K562 (cell line): Measurements from ENCODE around the gene CFAP157. TPM values are rescaled to one million over a fixed set of nuclear protein-coding genes. Genes with fewer than 3 reads are reported as not detected.

Source experiments
- ATAC-seq: fragments of 200-7000 bp; cut with Tn5 transposase; 3 replicates; pipeline ENCODE4 v1.9.1; 2020; ENCODE audit warnings: moderate library complexity
- BruUV-seq: library from RNA; stranded (reverse); fragments of 400-500 nt; replicated peaks from 2 replicates; lab custom pipeline; 2021; lab: Mats Ljungman, UMichigan
- CTCF ChIA-PET: fragments of 300-600 bp; formaldehyde crosslinking; extraction: SDS; loops from one replicate; lab custom pipeline; 2021; ENCODE audit warnings: low intra/inter-chr PET ratio; lab: Yijun Ruan, JAX
- POLR2A ChIA-PET: fragments of 300-600, 350-650 bp; sonication (Branson Sonifier 250); formaldehyde crosslinking; extraction: SDS; loops from one replicate; lab custom pipeline; 2021; ENCODE audit warnings: antibody characterized with exemption, inconsistent platforms; lab: Yijun Ruan, JAX
- DNase-seq, 4 experiments: peaks; one replicate each; pipeline versions ENCODE4 v3.0.0 to v3.0.0-alpha.2; 2011 to 2018; ENCODE audit warnings: low spot score in 3 of 4, mixed read lengths in 3 of 4; ENCODE audit errors: extremely low read depth in 1 of 4
- FAIRE-seq: peaks from 2 replicates; lab custom pipeline; 2011; peaks lifted over from hg19 to GRCh38; lab: Jason Lieb, UNC
- H2AFZ ChIP-seq: 2 replicates; pipeline ENCODE4 v1.6.0; 2011; ENCODE audit warnings: low read depth, low read length, control low read depth, inconsistent platforms
- H3K27ac ChIP-seq: fragments of 200-600 bp; 3 replicates; pipeline ENCODE4 v1.8.0; 2011; ENCODE audit warnings: low read depth, mild to moderate bottlenecking, control low read depth, inconsistent platforms, low read length, moderate library complexity, mixed read lengths; ENCODE audit errors: extremely low read depth
- H3K27me3 ChIP-seq, 2 experiments: fragments of 300-600 bp in 1 of 2; 2 replicates in 1 of 2; 3 replicates in 1 of 2; pipeline versions ENCODE4 v1.6.0 to v1.8.0; 2011; ENCODE audit warnings: inconsistent platforms in 2 of 2, low read length in 2 of 2, mild to moderate bottlenecking in 1 of 2, mixed read lengths in 1 of 2, moderate library complexity in 1 of 2; ENCODE audit not compliant: control insufficient read depth in 2 of 2, insufficient read depth in 2 of 2
- H3K36me3 ChIP-seq: fragments of 300-600 bp; 3 replicates; pipeline ENCODE4 v1.8.0; 2011; ENCODE audit warnings: mild to moderate bottlenecking, low read length, inconsistent platforms; ENCODE audit not compliant: control insufficient read depth, insufficient read depth
- H3K4me1 ChIP-seq, 2 experiments: fragments of 200-600 bp in 1 of 2; replicated peaks in 1 of 2; 2 replicates in 1 of 2; 3 replicates in 1 of 2; pipeline versions ENCODE4 v1.5.1 to v1.8.0; 2011; ENCODE audit warnings: inconsistent platforms in 2 of 2, low read length in 2 of 2, mild to moderate bottlenecking in 1 of 2, mixed read lengths in 1 of 2, moderate library complexity in 1 of 2; ENCODE audit not compliant: control insufficient read depth in 2 of 2, insufficient read depth in 2 of 2
- H3K4me2 ChIP-seq: 2 replicates; pipeline ENCODE4 v1.6.1; 2011; ENCODE audit warnings: low read length, control low read depth, inconsistent platforms, mixed read lengths; ENCODE audit not compliant: insufficient read depth
- H3K4me3 ChIP-seq: fragments of 200-600 bp; sonication (generic), shearing (Covaris generic); 2 replicates; pipeline ENCODE4 v1.5.1; 2016; ENCODE audit warnings: control low read depth, inconsistent platforms
- H3K79me2 ChIP-seq: fragments of 200-600 bp; 3 replicates; pipeline ENCODE4 v1.8.0; 2011; ENCODE audit warnings: low read length, inconsistent platforms; ENCODE audit not compliant: control insufficient read depth, insufficient read depth
- H3K9ac ChIP-seq, 2 experiments: 2 replicates each; pipeline versions ENCODE4 v1.6.0 to v1.6.1; 2011; ENCODE audit warnings: low read depth in 2 of 2, low read length in 2 of 2, control low read depth in 1 of 2, inconsistent platforms in 1 of 2, mild to moderate bottlenecking in 1 of 2, mixed read lengths in 1 of 2; ENCODE audit not compliant: insufficient read depth in 1 of 2
- H3K9me1 ChIP-seq: one replicate; pipeline ENCODE4 v1.6.0; 2011; ENCODE audit warnings: inconsistent platforms, mild to moderate bottlenecking, low read length, moderate library complexity; ENCODE audit not compliant: control insufficient read depth, insufficient read depth
- H3K9me3 ChIP-seq: replicated peaks from 2 replicates; pipeline ENCODE4 v1.5.1; 2011; ENCODE audit warnings: low read depth, low read length, inconsistent platforms; ENCODE audit not compliant: control insufficient read depth, insufficient read depth
- H4K20me1 ChIP-seq: replicated peaks from 2 replicates; pipeline ENCODE4 v1.6.1; 2011; ENCODE audit warnings: low read length, inconsistent platforms, mixed read lengths; ENCODE audit not compliant: control insufficient read depth, insufficient read depth
- C11orf30 ChIP-seq: fragments of 450-650 bp; IDR thresholded peaks from 2 replicates; pipeline ENCODE4 v1.6.1; 2016; ENCODE audit warnings: low read depth, mild to moderate bottlenecking
- CHD1 ChIP-seq: fragments of 200-600 bp; sonication (generic); IDR thresholded peaks from one replicate; pipeline ENCODE4 v1.6.1; 2012; ENCODE audit warnings: mild to moderate bottlenecking, moderate library complexity, low read length, inconsistent platforms
- E2F6 ChIP-seq, 2 experiments: IDR thresholded peaks; 2 replicates each; pipeline ENCODE4 v1.6.1; 2011; ENCODE audit warnings: borderline replicate concordance in 1 of 2, control low read depth in 1 of 2, low read depth in 1 of 2, low read length in 1 of 2, mild to moderate bottlenecking in 1 of 2, mixed read lengths in 1 of 2, moderate library complexity in 1 of 2; ENCODE audit not compliant: insufficient read depth in 1 of 2, insufficient read length in 1 of 2, poor library complexity in 1 of 2, severe bottlenecking in 1 of 2; ENCODE audit errors: extremely low read depth in 1 of 2
- FOXK2 ChIP-seq, 2 experiments: fragments of 450-650 bp; IDR thresholded peaks in 1 of 2; conservative IDR thresholded peaks in 1 of 2; 2 replicates each; pipeline ENCODE4 v1.6.1; 2016; ENCODE audit warnings: low read depth in 2 of 2, mild to moderate bottlenecking in 1 of 2
- FOXM1 ChIP-seq, 2 experiments: fragments of 450-650 bp in 1 of 2; sonication (generic) in 1 of 2; formaldehyde crosslinking in 1 of 2; IDR thresholded peaks; 2 replicates each; pipeline versions ENCODE4 v1.6.1 to v1.9.0; 2017 to 2022; ENCODE audit warnings: low read depth in 2 of 2, mild to moderate bottlenecking in 2 of 2, missing genetic modification reagents in 1 of 2, moderate library complexity in 1 of 2
- GTF2E2 ChIP-seq: fragments of 200-800 bp; sonication (Bioruptor generic); IDR thresholded peaks from 2 replicates; pipeline ENCODE4 v1.6.1; 2016; ENCODE audit warnings: missing genetic modification characterization, missing compliant biosample characterization
- ID3 ChIP-seq, 2 experiments: fragments of 250-450 bp in 1 of 2; fragments of 450-650 bp in 1 of 2; sonication (Bioruptor Pico) in 1 of 2; IDR thresholded peaks; 2 replicates each; pipeline versions ENCODE4 v1.6.1 to v1.8.0; 2016 to 2021; ENCODE audit warnings: mild to moderate bottlenecking in 2 of 2, moderate library complexity in 2 of 2, missing compliant biosample characterization in 1 of 2, missing genetic modification characterization in 1 of 2
- KDM4B ChIP-seq, 2 experiments: fragments of 450-650 bp in 1 of 2; sonication (generic) in 1 of 2; IDR thresholded peaks; 2 replicates each; pipeline ENCODE4 v1.6.1; 2016 to 2017; ENCODE audit warnings: borderline replicate concordance in 2 of 2, antibody characterized with exemption in 1 of 2, low read depth in 1 of 2, mild to moderate bottlenecking in 1 of 2
- MTA1 ChIP-seq: fragments of 450-650 bp; IDR thresholded peaks from 2 replicates; pipeline ENCODE4 v1.6.1; 2017; ENCODE audit warnings: borderline replicate concordance
- POLR2B ChIP-seq: fragments of 450-650 bp; IDR thresholded peaks from 2 replicates; pipeline ENCODE4 v1.6.1; 2018; ENCODE audit warnings: low read depth; ENCODE audit not compliant: partially characterized antibody
- POLR2G ChIP-seq: fragments of 200-400 bp; formaldehyde crosslinking; IDR thresholded peaks from 2 replicates; pipeline ENCODE4 v1.6.1; 2017; ENCODE audit warnings: low read depth, mild to moderate bottlenecking, antibody characterized with exemption, low read length, moderate library complexity
- SREBF2 ChIP-seq: sonication (generic); formaldehyde crosslinking; IDR thresholded peaks from 2 replicates; pipeline ENCODE4 v1.4.0; 2020; ENCODE audit warnings: mild to moderate bottlenecking, missing genetic modification reagents
- SRF ChIP-seq, 2 experiments: fragments of 250-450, 450-650 bp in 1 of 2; sonication (Bioruptor Pico) in 1 of 2; sonication (generic) in 1 of 2; formaldehyde crosslinking; IDR thresholded peaks; 2 replicates each; pipeline versions ENCODE4 v1.5.0 to v1.5.1; 2020 to 2022; ENCODE audit warnings: mild to moderate bottlenecking in 1 of 2, missing genetic modification reagents in 1 of 2
- WHSC1 ChIP-seq: IDR thresholded peaks from one replicate; pipeline ENCODE4 v1.6.1; 2012; ENCODE audit warnings: low read length, control low read depth, inconsistent platforms
- ZNF140 ChIP-seq: fragments of 250-450 bp; sonication (Bioruptor Pico); IDR thresholded peaks from 2 replicates; pipeline ENCODE4 v1.8.0; 2021; ENCODE audit warnings: moderate library complexity, mild to moderate bottlenecking, inconsistent platforms
- ZNF589 ChIP-seq: fragments of 200-800 bp; sonication (Bioruptor generic); IDR thresholded peaks from 2 replicates; pipeline ENCODE4 v1.6.1; 2016; ENCODE audit warnings: low read depth, missing genetic modification characterization, missing compliant biosample characterization
- ZNF830 ChIP-seq: fragments of 250-450 bp; sonication (Bioruptor Pico); IDR thresholded peaks from 2 replicates; pipeline ENCODE4 v1.5.0; 2021; ENCODE audit warnings: mild to moderate bottlenecking
- WGBS: fragments of 100-300 bp; shearing (Covaris generic); methylation state at CpG from one replicate; pipeline ENCODE4 v1.1.6; 2016; ENCODE audit warnings: low coverage, mixed read lengths; ENCODE audit not compliant: insufficient coverage; ENCODE audit errors: missing lambda C conversion rate; 5-methylcytosine and 5-hydroxymethylcytosine counted together
- in situ Hi-C: fragments of 300-500 bp; cut with MboI; formaldehyde crosslinking; loops from 4 replicates; pipeline ENCODE4 v1.15.0; 2018; ENCODE audit warnings: inconsistent platforms, mixed read lengths
- intact Hi-C: fragments of 100-400 bp; cut with micrococcal nuclease; formaldehyde crosslinking; loops from 2 replicates; pipeline ENCODE4 v1.14.2; 2022
- polyA plus RNA-seq, 8 experiments: library from polyadenylated mRNA; depleted of rRNA in 4 of 8; stranded (reverse) in 5 of 8; unstranded in 3 of 8; fragments of >200 nt; fragmentation: Nextera tagmentation in 2 of 8; fragmentation: Illumina TruSeq in 1 of 8; extraction: Ambion mirVana in 2 of 8; extraction: Trizol in 1 of 8; gene quantifications; 2 replicates each; pipeline versions ENCODE4 v1.2.1 to v1.2.3, GENCODE V29; 2011 to 2014; ENCODE audit warnings: inconsistent platforms in 1 of 8, missing spikeins in 1 of 8
- total RNA-seq, 7 experiments: library from RNA; depleted of rRNA in 6 of 7; stranded (reverse); fragments of >200 nt in 6 of 7; fragmentation: Illumina TruSeq in 2 of 7; extraction: Trizol in 2 of 7; gene quantifications; 2 replicates each; pipeline versions ENCODE4 v1.2.1 to v1.2.3, GENCODE V29; 2011 to 2021; ENCODE audit warnings: low replicate concordance in 1 of 7

CFAP157 gene
- total and polyA plus RNA-seq, 9 of the 15 experiments (the other 6 are each of a cell fraction or from before 2014, with no cell fraction given), result 0.03 TPM; not detected in 8

DNA sequence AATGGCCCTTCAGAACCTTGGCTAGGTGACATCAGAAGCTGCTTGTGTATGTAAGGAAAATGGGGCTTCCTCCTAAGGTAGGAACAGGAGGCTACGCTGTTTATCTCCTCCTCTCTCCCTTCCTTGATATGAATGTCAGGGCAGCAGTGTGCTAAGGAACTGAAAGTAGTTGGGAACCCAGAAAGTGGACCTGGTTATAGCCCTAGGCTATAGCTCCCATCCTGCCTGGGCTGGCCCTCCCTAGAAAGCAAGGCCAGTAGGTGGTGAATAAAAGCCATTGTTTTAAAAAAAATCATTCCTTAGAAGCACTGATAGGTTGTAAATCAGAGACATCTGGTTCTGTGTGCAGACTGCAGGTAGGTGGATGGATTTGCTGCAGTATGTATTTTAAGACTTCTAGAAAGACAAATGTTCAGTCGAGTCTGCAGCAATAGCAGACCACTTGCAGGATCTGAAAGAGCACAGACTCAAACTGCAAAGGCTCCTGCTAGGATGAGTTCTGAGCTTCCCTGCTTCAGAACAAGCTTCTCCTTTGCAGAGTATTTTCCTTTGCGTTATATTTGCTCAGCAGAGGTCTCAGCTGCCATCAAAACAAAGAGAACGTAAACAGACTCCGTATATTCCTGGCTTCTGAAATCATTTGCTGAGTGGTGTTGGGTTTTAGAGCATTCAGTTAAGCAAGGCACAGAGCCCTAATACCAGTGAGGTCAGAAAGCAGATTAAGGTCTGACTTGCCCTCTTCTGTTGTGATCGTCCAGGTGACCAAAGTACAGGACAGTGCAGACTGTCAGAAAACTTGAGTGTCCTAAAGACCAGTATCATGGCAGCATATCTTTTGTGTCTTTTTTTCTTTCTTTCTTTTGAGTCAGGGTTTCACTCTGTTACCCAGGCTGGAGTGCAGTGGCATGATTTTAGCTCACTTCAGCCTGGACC lies 20.1 kb upstream of the CFAP157 start:
- H2AFZ ChIP-seq, result no peak overlapping the region
- WGBS, result 55% methylated on average over 6 of the region's 6 CpGs
- CTCF ChIA-PET, result no interaction called here
- in situ Hi-C loops, result no loop called here
- no TSS peak for BruUV-seq
- H3K9me1 ChIP-seq, result no peaks in the 10 kb centered on the region
- TF ChIP-seq C11orf30 (no peak), FOXM1 (IDR thresholded peaks at IDR 0.05; ENCODE audit: low read depth) (no peak), FOXM1 (CRISPR knock-in tag; IDR thresholded peaks at IDR 0.05; ENCODE audit: low read depth) (no peak), E2F6 (IDR thresholded peaks at IDR 0.05; ENCODE audit: borderline replicate concordance in 1 of 2, extremely low read depth in 1 of 2, insufficient read depth in 1 of 2, insufficient read length in 1 of 2, low read depth in 1 of 2, low read length in 1 of 2, poor library complexity in 1 of 2, severe bottlenecking in 1 of 2) (no peak), ID3 (CRISPR knock-in tag; IDR thresholded peaks at IDR 0.05) (no peak), ID3 (tag; IDR thresholded peaks at IDR 0.05) (no peak), FOXK2 (conservative IDR thresholded peaks at IDR 0.05 in 1 of 2, IDR thresholded peaks at IDR 0.05 in 1 of 2; ENCODE audit: low read depth in 2 of 2) (no peak), ZNF140 (CRISPR knock-in tag) (no peak), CHD1 (no peak), POLR2B (no peak), GTF2E2 (no peak), SREBF2 (CRISPR knock-in tag) (no peak), WHSC1 (no peak), POLR2G (no peak), KDM4B (IDR thresholded peaks at IDR 0.05; ENCODE audit: borderline replicate concordance in 2 of 2, low read depth in 1 of 2) (no peak), ZNF830 (CRISPR knock-in tag) (no peak), SRF (CRISPR knock-in tag; IDR thresholded peaks at IDR 0.05) (no peak), MTA1 (no peak), ZNF589 (CRISPR knock-in tag) (no peak)
- TF ChIP-seq, all 486 proteins: peak for 0
- Histone ChIP-seq H3K9ac (no peak overlapping the region), H3K36me3 (peaks cover 20% of the 10 kb centered on the region; the same call in 2 of the 3 replicates), H3K79me2 (no peaks in the 10 kb centered on the region), H3K9me3 (no peaks in the 10 kb centered on the region), H3K4me1 (no peaks in the 10 kb centered on the region), H3K27me3 (no peaks in the 10 kb centered on the region), H4K20me1 (no peaks in the 10 kb centered on the region), H3K4me3 (no peak overlapping the region), H3K4me2 (no peak overlapping the region), H3K27ac (no peak overlapping the region)
- intact Hi-C loops, result no loop called here
- no peak for ATAC-seq
- DNase-seq, result no peak
- POLR2A ChIA-PET, result interaction anchor here (0.8 to 1.1 kb wide), 2 partner anchors 22 to 217 kb away, joined by 3 read pairs; no protein-coding TSS in a partner anchor
- FAIRE-seq, result no peak
